HG02981 (cell line): ENCODE results near the gene EPC1.

Experiments
- ATAC-seq: cut with Tn5 transposase; IDR thresholded peaks from one replicate; pipeline ENCODE4 v1.9.1; 2021; ENCODE audit warnings: mild to moderate bottlenecking, moderate library complexity; ENCODE audit not compliant: unreplicated experiment

Gene EPC1

GRCh38 chr10:32338262-32338661, 8.7 kb downstream of the EPC1 start:
- ATAC-seq: no peak

GRCh38 chr10:32337350-32337749, 9.6 kb downstream of the EPC1 start:
- ATAC-seq: no peak

DNA sequence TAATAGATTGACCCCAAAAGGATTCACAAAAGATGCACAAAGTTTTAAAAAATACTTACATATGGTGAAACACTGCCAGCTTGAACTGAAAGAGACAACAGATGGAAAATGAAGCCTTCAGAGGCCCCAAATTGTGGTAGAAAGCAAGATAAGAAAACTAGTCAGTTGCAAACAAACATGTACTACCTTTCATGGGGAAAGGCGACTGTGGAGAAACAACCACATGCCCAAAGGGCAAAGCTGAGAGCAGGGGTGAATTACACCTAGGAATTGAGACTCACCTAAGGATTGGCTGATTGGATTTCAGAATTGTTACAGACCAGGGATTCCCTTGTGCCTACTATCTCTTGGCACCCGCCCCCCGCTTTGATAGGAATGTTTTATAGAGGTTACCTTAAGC, 13.1 kb downstream of the EPC1 start:
- ATAC-seq: no peak

DNA sequence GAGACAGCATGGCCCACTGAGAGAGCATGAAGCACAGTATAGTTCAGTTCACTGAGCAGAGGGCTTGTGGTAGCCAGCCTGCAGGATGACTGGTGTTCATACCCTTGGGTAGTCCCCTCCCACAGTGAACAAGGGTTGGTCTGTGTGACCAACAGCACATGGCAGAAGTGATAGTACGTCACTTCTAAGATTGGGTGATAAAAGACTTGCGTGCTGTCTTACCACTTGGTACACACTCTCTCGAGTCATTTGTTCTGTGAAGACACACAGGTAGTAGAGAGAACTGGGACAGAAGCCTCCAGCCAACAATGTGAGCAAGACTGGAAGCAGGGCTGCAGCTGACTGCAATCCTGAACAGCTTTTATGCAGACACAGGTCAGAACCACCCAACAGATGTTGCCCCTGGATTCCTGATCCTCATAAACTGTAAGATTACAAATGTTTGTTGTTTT, 14.6 kb downstream of the EPC1 start:
- ATAC-seq: peak; percentile 98

DNA sequence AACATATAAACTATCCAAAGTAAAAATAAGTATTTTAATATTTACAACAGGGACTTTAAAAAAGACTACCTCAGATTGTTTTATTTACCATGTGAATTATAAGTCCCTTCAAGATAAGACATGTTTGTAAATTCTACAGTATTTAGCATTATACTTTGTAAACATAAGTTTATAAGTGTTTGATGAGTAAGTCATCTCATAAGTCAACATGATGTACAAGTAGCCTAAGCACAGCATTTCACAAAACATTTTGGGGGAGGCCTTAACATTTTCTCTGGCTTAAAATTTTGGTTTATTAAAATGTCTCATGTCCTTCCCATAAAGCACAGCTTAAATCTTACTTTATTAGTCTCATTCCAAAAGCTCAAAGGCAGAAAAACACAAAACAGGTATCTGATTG, 15.4 kb downstream of the EPC1 start:
- ATAC-seq: no peak

- ATAC-seq: no peak
Measured at GRCh38 chr10:32330214-32330613, 16.7 kb downstream of the EPC1 start.

DNA sequence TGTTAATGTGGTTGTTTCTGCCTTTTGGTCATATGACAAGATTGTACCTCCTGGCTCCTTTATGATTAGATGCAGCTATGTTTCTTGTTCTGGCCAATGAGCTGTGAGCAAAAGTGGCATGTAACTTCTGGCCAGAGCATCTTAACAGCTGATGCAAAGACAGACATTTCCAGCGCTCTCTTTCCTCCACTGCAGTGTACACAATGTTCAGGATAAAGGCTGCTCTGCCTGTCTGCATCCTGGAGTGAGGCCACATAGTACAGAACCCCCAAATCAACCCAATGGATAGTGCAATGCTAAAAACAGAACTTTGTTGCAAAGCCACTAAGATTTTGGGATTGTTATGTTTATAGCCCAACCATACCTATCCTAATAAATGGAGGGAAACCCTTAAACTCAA, 17.9 kb downstream of the EPC1 start:
- ATAC-seq: no peak

GRCh38 chr10:32328499-32328898, 18.5 kb downstream of the EPC1 start:
- ATAC-seq: no peak

- no peak for ATAC-seq
Measured at GRCh38 chr10:32327364-32327691, 19.6 kb downstream of the EPC1 start.

DNA sequence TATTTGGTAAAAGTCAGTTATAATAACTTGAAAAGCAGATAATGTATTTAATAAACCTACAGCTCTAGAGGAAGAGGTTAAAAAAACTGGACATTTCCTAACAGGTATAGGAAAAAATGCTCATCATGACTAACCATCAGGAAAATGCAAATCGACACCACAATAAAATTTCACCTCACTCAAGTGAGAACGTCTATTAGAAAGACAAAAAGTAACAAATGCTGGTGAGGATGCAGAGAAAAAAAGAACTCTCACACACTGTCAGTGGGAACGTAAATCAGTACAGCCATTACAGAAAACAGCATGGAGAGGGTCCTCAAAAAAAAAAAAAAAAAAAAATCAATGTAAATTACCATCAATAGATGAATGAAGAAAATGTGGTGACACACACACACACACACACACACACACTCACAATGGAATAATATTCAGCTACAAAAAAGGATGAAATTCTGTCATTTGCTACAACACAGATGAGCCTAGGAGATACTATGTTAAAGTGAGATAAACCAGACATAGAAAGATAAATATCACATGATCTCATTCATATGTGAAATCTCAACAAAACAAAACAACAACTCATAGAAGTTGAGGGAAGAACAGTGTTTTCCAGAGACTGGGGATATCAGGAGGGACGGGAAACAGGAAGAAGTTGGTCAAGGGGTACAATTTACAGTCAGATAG, 20.1 kb downstream of the EPC1 start:
- ATAC-seq: no peak

GRCh38 chr10:32326119-32326518, 20.8 kb downstream of the EPC1 start:
- ATAC-seq: peak; percentile 49

- no peak for ATAC-seq
Measured at GRCh38 chr10:32323051-32323450, 23.9 kb downstream of the EPC1 start.

- ATAC-seq: no peak
Measured at GRCh38 chr10:32321016-32321631, 25.8 kb downstream of the EPC1 start.

DNA sequence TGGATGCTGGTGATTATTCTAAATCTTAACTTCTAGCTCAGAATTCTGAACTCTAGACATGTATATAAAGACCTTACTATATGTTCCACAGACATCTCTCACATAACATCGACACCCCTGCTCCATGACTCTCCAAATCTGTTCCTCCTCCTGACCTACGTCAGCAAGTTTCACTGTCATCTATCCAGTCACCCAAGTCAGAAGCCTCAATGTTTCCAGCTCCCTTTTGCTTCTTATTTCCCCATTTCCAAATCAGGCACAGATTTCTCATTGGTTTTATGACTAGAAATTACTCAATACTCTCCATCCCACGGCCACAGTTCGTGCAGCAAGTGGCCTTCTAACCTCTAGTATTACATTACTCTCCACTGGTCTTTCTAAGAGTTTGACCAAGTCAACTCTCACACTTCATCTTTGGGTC, 28.5 kb downstream of the EPC1 start:
- ATAC-seq: peak; percentile 42

GRCh38 chr10:32317795-32318357, 29.1 kb downstream of the EPC1 start:
- peak; percentile 93 for ATAC-seq

- ATAC-seq: no peak
Measured at GRCh38 chr10:32315424-32315823, 31.5 kb downstream of the EPC1 start.

GRCh38 chr10:32314588-32314987, 32.4 kb downstream of the EPC1 start:
- no peak for ATAC-seq

- peak; percentile 64 for ATAC-seq
Measured at GRCh38 chr10:32308027-32308603, 38.8 kb downstream of the EPC1 start.

DNA sequence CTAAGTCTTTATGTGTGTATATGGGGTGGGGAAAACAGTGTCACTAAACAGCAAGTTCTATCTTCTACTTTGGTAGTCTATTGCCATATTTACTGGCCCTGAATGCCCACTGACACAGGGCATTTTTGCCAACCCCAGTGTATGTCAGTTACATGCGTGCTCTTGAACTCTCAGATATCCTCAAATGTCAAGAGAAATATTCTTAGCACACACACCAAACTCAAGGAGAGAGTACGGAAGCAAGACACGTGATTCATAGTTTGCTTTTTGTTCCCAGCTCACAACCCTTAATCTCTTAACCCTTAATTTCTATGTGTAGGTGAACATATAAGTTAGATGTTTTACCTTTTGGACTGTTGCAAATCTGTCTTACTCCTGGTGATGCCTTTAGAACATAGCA, 39.3 kb downstream of the EPC1 start:
- ATAC-seq: no peak

- no peak for ATAC-seq
Measured at GRCh38 chr10:32299354-32299980, 47.5 kb downstream of the EPC1 start.

DNA sequence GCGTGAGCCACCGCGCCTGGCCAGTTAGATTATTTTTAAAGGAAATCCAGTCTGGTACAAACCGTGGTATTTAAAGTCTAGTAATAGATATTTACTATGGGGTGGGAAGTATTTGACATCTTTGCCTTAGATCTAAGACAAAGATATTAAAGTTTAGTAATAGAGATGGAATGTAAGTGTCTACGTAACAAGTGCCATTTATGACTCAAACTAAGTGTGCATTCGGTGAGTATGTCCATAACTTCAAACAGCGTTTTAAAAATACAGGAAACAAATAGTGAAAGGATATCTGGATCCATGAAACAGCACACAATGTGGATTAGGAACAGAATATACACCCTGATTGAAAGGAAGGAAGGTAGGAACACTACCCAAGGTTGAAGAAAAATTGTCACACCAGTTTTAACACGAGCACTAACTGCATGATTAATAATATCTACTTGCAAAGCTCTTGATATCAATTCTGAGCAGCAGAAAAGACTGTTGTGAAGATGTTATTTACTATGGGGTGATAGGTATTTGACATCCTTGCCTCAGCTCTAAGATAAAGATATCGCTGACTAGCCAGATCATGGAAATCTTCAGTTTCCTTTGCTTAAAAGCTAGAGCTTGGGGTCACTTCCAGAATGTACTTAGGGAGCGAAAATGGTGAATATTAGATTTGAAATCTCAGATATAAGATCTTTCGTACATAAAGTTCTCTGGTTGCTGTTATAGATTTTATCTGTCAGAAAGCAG, 48.7 kb downstream of the EPC1 start:
- no peak for ATAC-seq
